Measurements from ENCODE around the gene NOTCH1. TPM values are rescaled to one million over a fixed set of nuclear protein-coding genes. Genes with fewer than 3 reads are reported as not detected.

Gene NOTCH1
- total RNA-seq, 1 experiment from 2014 or later = 95.6 TPM

DNA sequence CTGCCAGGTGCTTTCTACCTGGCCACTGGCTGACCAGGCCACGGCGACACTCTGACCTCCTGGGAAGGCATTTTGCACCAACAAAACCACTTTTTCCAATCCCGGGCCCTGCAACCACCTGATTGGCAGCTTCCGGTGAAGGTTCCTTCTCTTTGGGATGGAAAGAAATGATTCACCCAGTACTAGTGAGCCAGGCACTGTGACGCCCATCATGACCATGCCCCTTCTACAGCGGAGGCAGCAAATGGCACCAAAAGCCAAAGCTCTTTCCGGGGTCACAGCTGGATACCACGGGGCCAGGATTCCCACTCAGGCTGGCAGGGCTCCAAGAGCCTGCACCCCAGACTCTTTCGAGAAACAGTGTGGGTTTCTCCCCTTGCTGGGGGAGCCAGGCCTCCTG, 4.7 kb downstream of the NOTCH1 start (continued):
- TF ChIP-seq, protein P1, sequence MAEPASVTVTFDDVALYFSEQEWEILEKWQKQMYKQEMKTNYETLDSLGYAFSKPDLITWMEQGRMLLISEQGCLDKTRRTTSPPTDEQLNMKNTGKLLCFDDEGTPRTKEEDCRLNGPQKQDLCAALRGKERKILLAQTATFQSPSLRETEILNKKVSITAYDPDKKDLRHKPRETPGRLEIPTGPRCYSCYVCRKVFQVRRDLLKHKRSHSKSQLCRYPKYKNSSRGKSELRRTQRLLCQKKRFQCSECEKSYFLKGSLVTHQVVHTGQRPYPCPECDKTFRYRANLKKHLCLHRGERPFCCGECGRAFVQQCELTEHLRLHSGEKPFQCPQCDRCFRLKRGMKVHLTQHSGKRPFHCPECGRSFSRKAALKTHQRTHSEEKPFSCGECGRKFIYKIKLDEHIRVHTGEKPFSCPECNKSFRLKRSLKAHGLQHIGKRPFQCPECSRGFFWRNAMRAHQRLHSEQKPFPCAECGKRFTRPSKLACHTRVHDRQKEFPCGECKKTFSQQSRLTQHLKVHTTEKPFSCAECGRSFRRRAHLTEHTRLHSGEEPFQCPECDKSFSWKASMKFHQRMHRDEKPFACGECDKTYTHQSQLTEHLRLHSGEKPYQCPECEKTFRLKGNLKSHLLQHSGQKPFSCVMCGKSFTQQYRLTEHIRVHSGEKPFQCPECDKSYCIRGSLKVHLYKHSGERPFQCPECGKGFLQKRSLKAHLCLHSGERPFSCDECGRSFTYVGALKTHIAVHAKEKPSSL (CRISPR knock-in tag; conservative IDR thresholded peaks at IDR 0.05) = no peak
- TF ChIP-seq JUN (CRISPR knock-in tag; IDR thresholded peaks at IDR 0.05) = no peak
- TF ChIP-seq ZNF423 (CRISPR knock-in tag; IDR thresholded peaks at IDR 0.05) = no peak
- no peak for TF ChIP-seq RORB (CRISPR knock-in tag; IDR thresholded peaks at IDR 0.05)
- TF ChIP-seq CREM (CRISPR knock-in tag; IDR thresholded peaks at IDR 0.05) = no peak
- TF ChIP-seq, protein P2, sequence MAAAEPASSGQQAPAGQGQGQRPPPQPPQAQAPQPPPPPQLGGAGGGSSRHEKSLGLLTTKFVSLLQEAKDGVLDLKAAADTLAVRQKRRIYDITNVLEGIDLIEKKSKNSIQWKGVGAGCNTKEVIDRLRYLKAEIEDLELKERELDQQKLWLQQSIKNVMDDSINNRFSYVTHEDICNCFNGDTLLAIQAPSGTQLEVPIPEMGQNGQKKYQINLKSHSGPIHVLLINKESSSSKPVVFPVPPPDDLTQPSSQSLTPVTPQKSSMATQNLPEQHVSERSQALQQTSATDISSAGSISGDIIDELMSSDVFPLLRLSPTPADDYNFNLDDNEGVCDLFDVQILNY (CRISPR knock-in tag; IDR thresholded peaks at IDR 0.05) = no peak
- TF ChIP-seq CREB1 (CRISPR knock-in tag; IDR thresholded peaks at IDR 0.05) = no peak
- TF ChIP-seq OVOL2 (CRISPR knock-in tag; IDR thresholded peaks at IDR 0.05; ENCODE audit: borderline replicate concordance) = no peak
- no peak for TF ChIP-seq ZNF416 (CRISPR knock-in tag; IDR thresholded peaks at IDR 0.05)
- TF ChIP-seq FOXK1 (CRISPR knock-in tag; IDR thresholded peaks at IDR 0.05) = no peak

DNA sequence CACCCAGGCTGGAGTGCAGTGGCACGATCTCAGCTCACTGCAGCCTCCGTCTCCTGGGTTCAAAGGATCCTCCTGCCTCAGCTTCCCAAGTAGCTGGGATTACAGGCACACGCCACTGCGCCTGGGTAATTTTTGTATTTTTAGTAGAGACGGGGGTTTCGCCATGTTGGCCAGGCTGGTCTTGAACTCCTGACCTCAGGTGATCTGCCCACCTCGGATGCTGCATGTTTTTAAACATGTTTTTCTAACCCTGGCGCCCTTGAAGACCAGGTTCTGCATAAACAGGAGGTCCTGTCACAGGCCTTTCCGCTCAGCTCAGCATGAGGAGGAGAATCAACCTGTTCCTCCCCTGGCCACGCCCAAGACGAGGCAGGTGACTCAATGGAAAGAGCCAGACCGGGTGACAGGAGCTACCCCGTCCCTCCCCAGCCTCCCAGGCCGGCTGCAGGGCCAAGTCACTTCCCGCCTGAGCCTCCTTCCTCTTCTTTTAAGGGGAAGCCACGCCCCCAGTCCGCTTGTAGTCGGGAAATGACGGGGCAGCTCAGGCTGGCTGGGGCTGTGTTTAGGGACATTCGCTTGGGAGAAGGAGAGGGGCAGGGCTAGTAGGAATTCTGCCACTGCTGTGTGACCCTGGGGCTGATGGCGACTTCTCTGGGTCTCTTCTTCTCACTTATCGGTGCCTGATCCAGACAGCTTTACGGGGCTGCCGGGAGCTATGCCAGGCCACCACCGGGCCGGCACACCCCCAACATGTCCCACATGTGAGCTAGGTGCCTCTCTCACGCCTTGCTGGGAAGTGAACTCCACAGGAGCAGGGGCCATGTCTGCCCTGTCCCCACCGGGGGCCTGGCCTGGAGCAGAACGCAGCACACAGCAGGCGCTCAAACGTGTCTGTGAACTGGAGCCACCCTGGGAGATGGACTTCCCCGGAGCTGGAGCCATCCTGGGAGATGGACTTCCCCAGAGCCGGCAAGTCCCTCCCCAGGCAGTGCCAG, 6.1 kb downstream of the NOTCH1 start:
- H3K4me1 Mint-ChIP-seq = peaks cover 25% of the 10 kb centered on the region
- ChIA-PET POLR2A (interaction anchor here (1.4 kb wide), 1 partner anchor 17 kb away, joined by 4 read pairs; no protein-coding TSS in a partner anchor), CTCF (interaction anchor here (0.8 to 3.3 kb wide), 5 partner anchors 11 to 92 kb away, joined by 3 to 15 read pairs (median 3); no protein-coding TSS in a partner anchor)
- H3K36me3 Mint-ChIP-seq = peaks cover 8% of the 10 kb centered on the region
- no peak overlapping the region for H3K4me3 Mint-ChIP-seq
- peak overlapping the region; percentile 91 for H3K27ac Mint-ChIP-seq
- DNase-seq (ENCODE audit: low spot score) (peak; percentile 64), ATAC-seq (peak; percentile 46)
- no peaks in the 10 kb centered on the region for H3K27me3 Mint-ChIP-seq (ENCODE audit: low read depth)
- TF ChIP-seq, protein P3, sequence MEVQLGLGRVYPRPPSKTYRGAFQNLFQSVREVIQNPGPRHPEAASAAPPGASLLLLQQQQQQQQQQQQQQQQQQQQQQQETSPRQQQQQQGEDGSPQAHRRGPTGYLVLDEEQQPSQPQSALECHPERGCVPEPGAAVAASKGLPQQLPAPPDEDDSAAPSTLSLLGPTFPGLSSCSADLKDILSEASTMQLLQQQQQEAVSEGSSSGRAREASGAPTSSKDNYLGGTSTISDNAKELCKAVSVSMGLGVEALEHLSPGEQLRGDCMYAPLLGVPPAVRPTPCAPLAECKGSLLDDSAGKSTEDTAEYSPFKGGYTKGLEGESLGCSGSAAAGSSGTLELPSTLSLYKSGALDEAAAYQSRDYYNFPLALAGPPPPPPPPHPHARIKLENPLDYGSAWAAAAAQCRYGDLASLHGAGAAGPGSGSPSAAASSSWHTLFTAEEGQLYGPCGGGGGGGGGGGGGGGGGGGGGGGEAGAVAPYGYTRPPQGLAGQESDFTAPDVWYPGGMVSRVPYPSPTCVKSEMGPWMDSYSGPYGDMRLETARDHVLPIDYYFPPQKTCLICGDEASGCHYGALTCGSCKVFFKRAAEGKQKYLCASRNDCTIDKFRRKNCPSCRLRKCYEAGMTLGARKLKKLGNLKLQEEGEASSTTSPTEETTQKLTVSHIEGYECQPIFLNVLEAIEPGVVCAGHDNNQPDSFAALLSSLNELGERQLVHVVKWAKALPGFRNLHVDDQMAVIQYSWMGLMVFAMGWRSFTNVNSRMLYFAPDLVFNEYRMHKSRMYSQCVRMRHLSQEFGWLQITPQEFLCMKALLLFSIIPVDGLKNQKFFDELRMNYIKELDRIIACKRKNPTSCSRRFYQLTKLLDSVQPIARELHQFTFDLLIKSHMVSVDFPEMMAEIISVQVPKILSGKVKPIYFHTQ (CRISPR knock-in tag; IDR thresholded peaks at IDR 0.05) = no peak
- TF ChIP-seq OVOL2 (CRISPR knock-in tag; IDR thresholded peaks at IDR 0.05; ENCODE audit: borderline replicate concordance) (no peak), NR1H2 (CRISPR knock-in tag; IDR thresholded peaks at IDR 0.05) (no peak), FOXJ3 (CRISPR knock-in tag; IDR thresholded peaks at IDR 0.05; ENCODE audit: borderline replicate concordance) (no peak), ELF4 (CRISPR knock-in tag; IDR thresholded peaks at IDR 0.05; ENCODE audit: low read depth) (no peak), JAZF1 (CRISPR knock-in tag; IDR thresholded peaks at IDR 0.05) (no peak), TCF7 (CRISPR knock-in tag; IDR thresholded peaks at IDR 0.05; ENCODE audit: low read depth) (0 out of 2 replicates have a peak, but pooled peaks have one; percentile 25)
- no peaks in the 10 kb centered on the region for H3K9me3 Mint-ChIP-seq

All from WTC11 (cell line).